ENCODE data around the gene MT1G.

GRCh38 chr16:56620339-56620897 is 47.4 kb downstream of the MT1G start:
- no peak for TF ChIP-seq CTCF (IDR thresholded peaks at IDR 0.05)
- TF ChIP-seq POLR2A (IDR thresholded peaks at IDR 0.05), result no peak
